Tibial artery (tissue), 4 donors: ENCODE results near the gene CXCR4.

Experiments
- DNase-seq, 2 donors: peaks; one replicate each; pipeline ENCODE4 v3.0.0-alpha.2; 2019
- H3K27ac ChIP-seq, 2 donors: fragments of 200-600 bp; sonication (generic) in 1 of 2; 1 replicate in 1 of 2; 2 replicates in 1 of 2; pipeline ENCODE4 v1.5.1; 2018 to 2019; ENCODE audit warnings: mild to moderate bottlenecking in 1 of 2
- H3K27me3 ChIP-seq, 2 donors: fragments of 200-600 bp; sonication (generic) in 1 of 2; one replicate each; pipeline versions ENCODE4 v1.5.1 to v1.6.0; 2016 to 2019
- H3K36me3 ChIP-seq, 3 donors: fragments of 200-600 bp; sonication (generic) in 2 of 3; one replicate each; pipeline ENCODE4 v1.5.1; 2016 to 2019; ENCODE audit warnings: mild to moderate bottlenecking in 2 of 3
- H3K4me1 ChIP-seq, 4 donors: fragments of 200-600 bp; sonication (generic) in 2 of 4; 1 replicate in 3 of 4; 2 replicates in 1 of 4; pipeline ENCODE4 v1.5.1; 2016 to 2019
- H3K4me3 ChIP-seq, 2 donors: fragments of 200-600 bp; sonication (generic) in 1 of 2; 1 replicate in 1 of 2; 2 replicates in 1 of 2; pipeline ENCODE4 v1.5.1; 2018 to 2019; ENCODE audit warnings: mild to moderate bottlenecking in 2 of 2
- H3K9me3 ChIP-seq, 3 donors: fragments of 200-600 bp; sonication (generic) in 1 of 3; one replicate each; pipeline ENCODE4 v1.5.1; 2016 to 2019
- CTCF ChIP-seq, 2 experiments: fragments of 200-600 bp in 1 of 2; fragments of 450-650 bp in 1 of 2; IDR thresholded peaks; one replicate each; pipeline ENCODE4 v1.5.1; 2017 to 2019; ENCODE audit warnings: antibody characterized with exemption in 2 of 2, mild to moderate bottlenecking in 1 of 2, moderate library complexity in 1 of 2
- intact Hi-C: fragments of 100-400 bp; cut with DNase I; formaldehyde crosslinking; loops from one replicate; pipeline ENCODE4 v1.15.0; 2023; ENCODE audit warnings: low total_unique reads

The CXCR4 gene

GRCh38 chr2:136067897-136068580 lies 49.9 kb downstream of the CXCR4 start:
- H3K4me1 ChIP-seq = no peaks in the 10 kb centered on the region
- no peak overlapping the region for H3K27ac ChIP-seq
- H3K4me3 ChIP-seq = no peak overlapping the region
- no peaks in the 10 kb centered on the region for H3K27me3 ChIP-seq
- H3K9me3 ChIP-seq = no peaks in the 10 kb centered on the region
- no peaks in the 10 kb centered on the region for H3K36me3 ChIP-seq
- TF ChIP-seq CTCF (IDR thresholded peaks at IDR 0.05) = no peak
- intact Hi-C loops = no loop called here
- DNase-seq = no peak

GRCh38 chr2:136067459-136067858 lies 50.5 kb downstream of the CXCR4 start:
- no peak for TF ChIP-seq CTCF (IDR thresholded peaks at IDR 0.05)
- Histone ChIP-seq H3K4me3 (no peak overlapping the region), H3K4me1 (no peaks in the 10 kb centered on the region), H3K27ac (no peak overlapping the region), H3K9me3 (no peaks in the 10 kb centered on the region), H3K27me3 (no peaks in the 10 kb centered on the region), H3K36me3 (no peaks in the 10 kb centered on the region)
- intact Hi-C loops = no loop called here
- no peak for DNase-seq

- Histone ChIP-seq H3K36me3 (no peaks in the 10 kb centered on the region), H3K27ac (no peak overlapping the region), H3K4me1 (no peaks in the 10 kb centered on the region), H3K4me3 (no peak overlapping the region), H3K27me3 (no peaks in the 10 kb centered on the region), H3K9me3 (no peaks in the 10 kb centered on the region)
- TF ChIP-seq CTCF (IDR thresholded peaks at IDR 0.05) = no peak
- intact Hi-C loops = no loop called here
- DNase-seq = no peak
Measured at GRCh38 chr2:136065907-136066306, 52.0 kb downstream of the CXCR4 start.

- Histone ChIP-seq H3K36me3 (no peaks in the 10 kb centered on the region), H3K9me3 (no peaks in the 10 kb centered on the region), H3K27ac (no peak overlapping the region), H3K27me3 (no peaks in the 10 kb centered on the region), H3K4me1 (no peaks in the 10 kb centered on the region), H3K4me3 (no peak overlapping the region)
- DNase-seq = no peak
- no peak for TF ChIP-seq CTCF (IDR thresholded peaks at IDR 0.05)
- intact Hi-C loops = no loop called here
Measured at GRCh38 chr2:136065384-136065783, 52.6 kb downstream of the CXCR4 start.
